ENCODE data around the gene TRAP1. TPM values are rescaled to one million over a fixed set of nuclear protein-coding genes. Genes with fewer than 3 reads are reported as not detected.

The TRAP1 gene
- total and polyA plus RNA-seq, 11 donors: 65.4 to 142 (median 110) TPM

DNA sequence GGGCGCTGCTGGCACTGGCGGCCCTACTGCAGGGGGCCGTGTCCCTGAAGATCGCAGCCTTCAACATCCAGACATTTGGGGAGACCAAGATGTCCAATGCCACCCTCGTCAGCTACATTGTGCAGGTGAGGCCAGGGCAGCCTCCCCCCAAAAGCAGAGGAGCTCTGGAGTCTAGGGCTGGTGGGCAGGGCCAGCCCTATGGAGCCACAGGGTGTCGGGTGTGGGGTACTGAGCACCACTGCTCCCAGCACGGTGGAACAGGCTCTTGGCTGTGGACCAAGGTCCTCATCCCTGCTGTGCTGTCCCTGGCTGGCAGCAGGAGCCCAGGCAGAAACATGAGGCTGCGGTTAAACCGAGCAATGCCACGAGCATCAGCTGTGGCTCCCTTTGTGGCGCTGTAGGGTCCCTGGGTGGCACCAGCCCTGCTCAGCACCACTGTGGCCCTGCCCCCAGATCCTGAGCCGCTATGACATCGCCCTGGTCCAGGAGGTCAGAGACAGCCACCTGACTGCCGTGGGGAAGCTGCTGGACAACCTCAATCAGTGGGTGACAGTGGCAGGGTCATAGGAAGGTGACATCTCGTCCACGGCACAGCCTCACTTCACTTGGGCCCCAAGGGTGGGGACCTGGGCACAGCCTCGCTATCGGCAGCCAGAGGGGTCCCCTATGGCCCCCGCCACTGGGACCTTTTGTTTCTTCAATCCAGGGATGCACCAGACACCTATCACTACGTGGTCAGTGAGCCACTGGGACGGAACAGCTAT, 61.7 kb downstream of the TRAP1 start:
- Histone ChIP-seq H3K9me3 (no peaks in the 10 kb centered on the region), H3K27ac (peak overlapping the region in 4 of 12 donors; percentile 34 to 42 (median 39)), H3K36me3 (peaks cover 0 to 73% (median 49%) of the 10 kb centered on the region in 9 donors), H3K27me3 (no peaks in the 10 kb centered on the region), H3K4me3 (no peak overlapping the region), H3K4me1 (peaks cover 0 to 19% (median 6%) of the 10 kb centered on the region in 12 donors)
- intact Hi-C loops (cut with DNase I): no loop called here
- 70 to 80% (median 75%) methylated on average over 13 to 21 of the region's 21 CpGs for WGBS, 4 donors
- no peak for TF ChIP-seq POLR2A (IDR thresholded peaks at IDR 0.05)
- TF ChIP-seq, protein P1, sequence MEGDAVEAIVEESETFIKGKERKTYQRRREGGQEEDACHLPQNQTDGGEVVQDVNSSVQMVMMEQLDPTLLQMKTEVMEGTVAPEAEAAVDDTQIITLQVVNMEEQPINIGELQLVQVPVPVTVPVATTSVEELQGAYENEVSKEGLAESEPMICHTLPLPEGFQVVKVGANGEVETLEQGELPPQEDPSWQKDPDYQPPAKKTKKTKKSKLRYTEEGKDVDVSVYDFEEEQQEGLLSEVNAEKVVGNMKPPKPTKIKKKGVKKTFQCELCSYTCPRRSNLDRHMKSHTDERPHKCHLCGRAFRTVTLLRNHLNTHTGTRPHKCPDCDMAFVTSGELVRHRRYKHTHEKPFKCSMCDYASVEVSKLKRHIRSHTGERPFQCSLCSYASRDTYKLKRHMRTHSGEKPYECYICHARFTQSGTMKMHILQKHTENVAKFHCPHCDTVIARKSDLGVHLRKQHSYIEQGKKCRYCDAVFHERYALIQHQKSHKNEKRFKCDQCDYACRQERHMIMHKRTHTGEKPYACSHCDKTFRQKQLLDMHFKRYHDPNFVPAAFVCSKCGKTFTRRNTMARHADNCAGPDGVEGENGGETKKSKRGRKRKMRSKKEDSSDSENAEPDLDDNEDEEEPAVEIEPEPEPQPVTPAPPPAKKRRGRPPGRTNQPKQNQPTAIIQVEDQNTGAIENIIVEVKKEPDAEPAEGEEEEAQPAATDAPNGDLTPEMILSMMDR (IDR thresholded peaks at IDR 0.05): no peak
- DNase-seq (peak in 1 of 5 donors; percentile 38), ATAC-seq (peak in 3 of 4 donors; percentile 23 to 41 (median 41))

- 71 to 78% (median 75%) methylated on average over 12 of the region's 12 CpGs for WGBS, 4 donors
- intact Hi-C loops (cut with DNase I): no loop called here
- no peak overlapping the region for H3K4me3 ChIP-seq
- H3K36me3 ChIP-seq: peaks cover 0 to 67% (median 44%) of the 10 kb centered on the region in 9 donors
- H3K27ac ChIP-seq: peak overlapping the region in 5 of 12 donors; percentile 21 to 42 (median 38)
- TF ChIP-seq POLR2A (IDR thresholded peaks at IDR 0.05): no peak
- TF ChIP-seq, protein P1 (IDR thresholded peaks at IDR 0.05): no peak
- peaks cover 0 to 19% (median 6%) of the 10 kb centered on the region in 12 donors for H3K4me1 ChIP-seq
- H3K27me3 ChIP-seq: no peaks in the 10 kb centered on the region
- H3K9me3 ChIP-seq: no peaks in the 10 kb centered on the region
- peak in 3 of 4 donors; percentile 23 to 56 (median 38) for ATAC-seq
- peak in 1 of 5 donors; percentile 30 for DNase-seq
Observed at GRCh38 chr16:3655030-3655395, 62.3 kb downstream of the TRAP1 start.

DNA sequence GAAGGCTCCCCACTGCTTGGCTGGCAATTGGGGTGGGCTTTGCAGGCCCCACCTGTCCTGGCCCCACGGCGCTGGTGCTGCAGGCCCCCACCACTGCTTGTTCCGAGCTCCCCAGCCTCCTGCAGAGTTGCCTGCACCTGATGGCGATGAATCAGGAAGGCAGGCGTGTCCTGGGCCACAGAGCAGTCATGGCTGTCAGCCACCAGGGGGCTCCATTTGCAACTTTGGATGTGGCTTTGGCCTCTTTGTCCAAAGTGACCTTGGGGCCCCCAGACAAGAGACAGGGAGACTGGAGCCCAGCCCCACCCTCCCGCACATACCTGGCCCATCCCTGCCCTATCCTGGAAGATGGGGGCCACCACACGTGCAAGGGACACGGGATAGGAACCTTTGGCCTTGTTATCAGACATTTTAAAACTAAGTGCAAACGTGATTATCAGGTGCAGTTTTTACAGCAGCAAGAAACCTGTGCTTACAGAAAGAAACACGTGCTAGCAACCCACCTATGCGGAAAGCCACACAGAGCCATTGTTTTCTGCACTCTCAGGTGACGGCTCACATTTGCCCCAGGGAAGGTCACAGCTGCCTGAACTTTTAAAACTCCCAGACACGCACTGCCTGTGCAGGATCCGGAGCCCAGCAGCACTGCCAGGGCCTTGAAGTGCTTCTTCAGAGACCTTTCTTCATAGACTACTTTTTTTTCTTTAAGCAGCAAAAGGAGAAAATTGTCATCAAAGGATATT, 62.9 kb downstream of the TRAP1 start, which contains the start of gene DNASE1:
Gene DNASE1, plus strand, starts transcription at position 443 of the 743 bp plus-strand sequence. CDS start 683 bp downstream, outside the sequence.
- peaks cover 0 to 19% (median 6%) of the 10 kb centered on the region in 12 donors for H3K4me1 ChIP-seq
- H3K9me3 ChIP-seq: no peaks in the 10 kb centered on the region
- ATAC-seq (peak; percentile 29 to 69 (median 58)), DNase-seq (peak in 4 of 5 donors; percentile 44 to 68 (median 48))
- H3K27ac ChIP-seq: peak within 1 kb of the TSS in 5 of 12 donors; percentile 21 to 42 (median 38)
- H3K36me3 ChIP-seq: peaks cover 0 to 61% (median 38%) of the 10 kb centered on the region in 9 donors
- TF ChIP-seq POLR2A (IDR thresholded peaks at IDR 0.05): no peak
- TF ChIP-seq, protein P1 (IDR thresholded peaks at IDR 0.05): peak; percentile 47 to 75 (median 60)
- intact Hi-C loops (cut with DNase I): no loop called here
- H3K27me3 ChIP-seq: no peaks in the 10 kb centered on the region
- WGBS, 4 donors: 60 to 74% (median 71%) methylated on average over 8 to 14 of the region's 14 CpGs
- no peak within 1 kb of the TSS for H3K4me3 ChIP-seq
